H1 (cell line): Measurements from ENCODE around the gene HRNR. TPM values are rescaled to one million over a fixed set of nuclear protein-coding genes. Genes with fewer than 3 reads are reported as not detected.

Experiments used
- CTCF ChIA-PET: fragments of 300-600 bp; sonication (Branson Sonifier 250); formaldehyde crosslinking; loops from one replicate; lab custom pipeline; 2021; ENCODE audit not compliant: partially characterized antibody; lab: Charles Lee
- POLR2A ChIA-PET: fragments of 300-600 bp; sonication (Branson Sonifier 250); formaldehyde crosslinking; loops from one replicate; lab custom pipeline; 2021; ENCODE audit warnings: inconsistent platforms; ENCODE audit not compliant: partially characterized antibody; lab: Charles Lee
- DNase-seq, 2 experiments: peaks; one replicate each; pipeline versions ENCODE4 v3.0.0 to v3.0.0-alpha.2; 2010 to 2022; ENCODE audit warnings: low spot score in 2 of 2, low read depth in 1 of 2, mixed read lengths in 1 of 2
- FAIRE-seq: peaks from 2 replicates; lab custom pipeline; 2011; peaks lifted over from hg19 to GRCh38; lab: Jason Lieb, UNC
- H2AFZ ChIP-seq: 2 replicates; pipeline ENCODE4 v1.8.1; 2012; ENCODE audit warnings: low read length, inconsistent platforms
- H2AK5ac ChIP-seq: 2 replicates; pipeline ENCODE4 v1.6.1; 2013; ENCODE audit warnings: low read depth, low read length
- H2BK120ac ChIP-seq: replicated peaks from 2 replicates; pipeline ENCODE3; 2013; ENCODE audit warnings: low read depth, low read length, inconsistent platforms
- H2BK12ac ChIP-seq: 2 replicates; pipeline ENCODE4 v1.6.1; 2013; ENCODE audit warnings: low read depth, low read length
- H2BK15ac ChIP-seq: 2 replicates; pipeline ENCODE4 v1.6.1; 2013; ENCODE audit warnings: low read length
- H2BK20ac ChIP-seq: 2 replicates; pipeline ENCODE4 v1.6.1; 2013; ENCODE audit warnings: low read length
- H2BK5ac ChIP-seq: 2 replicates; pipeline ENCODE4 v1.6.1; 2013; ENCODE audit warnings: low read depth, low read length
- H3K14ac ChIP-seq: 2 replicates; pipeline ENCODE4 v1.6.1; 2013; ENCODE audit warnings: inconsistent platforms; ENCODE audit not compliant: insufficient read length
- H3K18ac ChIP-seq: 2 replicates; pipeline ENCODE4 v1.6.1; 2013; ENCODE audit warnings: low read length; ENCODE audit errors: extremely low read depth
- H3K23ac ChIP-seq: 2 replicates; pipeline ENCODE4 v1.6.1; 2013; ENCODE audit warnings: inconsistent platforms; ENCODE audit not compliant: insufficient read length
- H3K23me2 ChIP-seq: 2 replicates; pipeline ENCODE4 v1.6.1; 2013; ENCODE audit warnings: low read depth, low read length
- H3K27ac ChIP-seq: 2 replicates; pipeline ENCODE4 v1.6.1; 2011; ENCODE audit warnings: low read depth, low read length, inconsistent platforms
- H3K27me3 ChIP-seq, 4 experiments: replicated peaks in 1 of 4; 1 replicate in 1 of 4; 2 replicates in 3 of 4; pipeline versions ENCODE4 v1.6.1 to v1.8.1; 2011 to 2013; ENCODE audit warnings: low read length in 3 of 4, mild to moderate bottlenecking in 3 of 4, inconsistent platforms in 2 of 4, mixed read lengths in 2 of 4, moderate library complexity in 1 of 4; ENCODE audit not compliant: control insufficient read depth in 3 of 4, insufficient read depth in 3 of 4; ENCODE audit errors: extremely low read depth in 1 of 4
- H3K36me3 ChIP-seq, 4 experiments: 2 replicates each; pipeline versions ENCODE4 v1.6.1 to v1.8.1; 2011 to 2013; ENCODE audit warnings: mild to moderate bottlenecking in 4 of 4, low read length in 3 of 4, moderate library complexity in 2 of 4, control low read depth in 1 of 4, inconsistent platforms in 1 of 4; ENCODE audit not compliant: insufficient read depth in 4 of 4, control insufficient read depth in 2 of 4
- H3K4ac ChIP-seq: replicated peaks from 2 replicates; pipeline ENCODE3; 2013; ENCODE audit warnings: low read length, low read depth, mixed read lengths, inconsistent platforms; ENCODE audit not compliant: insufficient read length
- H3K4me1 ChIP-seq, 4 experiments: replicated peaks in 1 of 4; 1 replicate in 1 of 4; 2 replicates in 3 of 4; pipeline versions ENCODE4 v1.6.1 to v1.8.1; 2011 to 2013; ENCODE audit warnings: low read length in 3 of 4, inconsistent platforms in 2 of 4, mixed read lengths in 1 of 4; ENCODE audit not compliant: insufficient read depth in 4 of 4, control insufficient read depth in 3 of 4
- H3K4me2 ChIP-seq, 2 experiments: 2 replicates each; pipeline versions ENCODE4 v1.6.1 to v1.8.1; 2011 to 2013; ENCODE audit warnings: low read depth in 2 of 2, low read length in 2 of 2, control low read depth in 1 of 2, inconsistent platforms in 1 of 2, mild to moderate bottlenecking in 1 of 2; ENCODE audit not compliant: insufficient read depth in 1 of 2
- H3K4me3 ChIP-seq, 4 experiments: fragments of 200-600, 300-600 bp in 1 of 4; sonication (generic), shearing (Covaris generic), sonication (Bioruptor Twin) in 1 of 4; 2 replicates each; pipeline versions ENCODE4 v1.5.1 to v1.8.1; 2011 to 2016; ENCODE audit warnings: low read length in 4 of 4, low read depth in 3 of 4, control low read depth in 2 of 4, inconsistent platforms in 2 of 4, mild to moderate bottlenecking in 2 of 4, mixed read lengths in 1 of 4, moderate library complexity in 1 of 4; ENCODE audit not compliant: insufficient read depth in 2 of 4; ENCODE audit errors: extremely low read depth in 1 of 4
- H3K56ac ChIP-seq: replicated peaks from 2 replicates; pipeline ENCODE3; 2013; ENCODE audit warnings: low read depth, mild to moderate bottlenecking, mixed read lengths, low read length, inconsistent platforms; ENCODE audit not compliant: insufficient read length
- H3K79me1 ChIP-seq: 2 replicates; pipeline ENCODE4 v1.6.1; 2013; ENCODE audit warnings: low read depth, low read length, control low read depth
- H3K79me2 ChIP-seq, 2 experiments: 2 replicates each; pipeline versions ENCODE4 v1.6.1 to v1.8.1; 2012 to 2013; ENCODE audit warnings: low read length in 2 of 2, mild to moderate bottlenecking in 2 of 2, inconsistent platforms in 1 of 2; ENCODE audit not compliant: insufficient read depth in 2 of 2, control insufficient read depth in 1 of 2
- H3K9ac ChIP-seq, 4 experiments: replicated peaks in 1 of 4; 1 replicate in 1 of 4; 2 replicates in 3 of 4; pipeline versions ENCODE4 v1.6.1 to v1.8.1; 2011 to 2013; ENCODE audit warnings: low read depth in 3 of 4, low read length in 3 of 4, control low read depth in 2 of 4, mild to moderate bottlenecking in 2 of 4, moderate library complexity in 2 of 4, inconsistent platforms in 1 of 4; ENCODE audit errors: extremely low read depth in 1 of 4
- H3K9me3 ChIP-seq, 2 experiments: 2 replicates each; pipeline versions ENCODE4 v1.6.1 to v1.8.1; 2012 to 2013; ENCODE audit warnings: mild to moderate bottlenecking in 2 of 2, moderate library complexity in 2 of 2, control low read depth in 1 of 2, inconsistent platforms in 1 of 2, low read depth in 1 of 2, low read length in 1 of 2, mixed read lengths in 1 of 2; ENCODE audit not compliant: insufficient read depth in 2 of 2
- H4K20me1 ChIP-seq, 2 experiments: replicated peaks in 1 of 2; 2 replicates each; pipeline versions ENCODE3 to v1.8.1; 2011 to 2013; ENCODE audit warnings: inconsistent platforms in 2 of 2, low read length in 2 of 2, mild to moderate bottlenecking in 1 of 2; ENCODE audit not compliant: insufficient read depth in 2 of 2, control insufficient read depth in 1 of 2
- H4K5ac ChIP-seq: 2 replicates; pipeline ENCODE4 v1.6.1; 2013; ENCODE audit warnings: low read length, low read depth, mixed read lengths, inconsistent platforms; ENCODE audit not compliant: insufficient read length
- H4K8ac ChIP-seq: 2 replicates; pipeline ENCODE4 v1.8.0; 2013; ENCODE audit warnings: mild to moderate bottlenecking, moderate library complexity, low read length, inconsistent platforms; ENCODE audit not compliant: insufficient read depth; ENCODE audit errors: extremely low read depth
- H4K91ac ChIP-seq: replicated peaks from 2 replicates; pipeline ENCODE3; 2013; ENCODE audit warnings: low read length, mixed read lengths, inconsistent platforms; ENCODE audit not compliant: insufficient read length
- ATF3 ChIP-seq: IDR thresholded peaks from 2 replicates; pipeline ENCODE4 v1.6.1; 2011; ENCODE audit warnings: low read depth, mild to moderate bottlenecking, low read length; ENCODE audit not compliant: insufficient read depth
- BRCA1 ChIP-seq: IDR thresholded peaks from 2 replicates; pipeline ENCODE4 v1.6.1; 2012; ENCODE audit warnings: low read depth, low read length, improper control_type of control experiment
- EGR1 ChIP-seq: IDR thresholded peaks from 2 replicates; pipeline ENCODE4 v1.6.1; 2011; ENCODE audit warnings: low read depth, low read length, borderline replicate concordance
- EP300 ChIP-seq, 2 experiments: IDR thresholded peaks; 1 replicate in 1 of 2; 2 replicates in 1 of 2; pipeline ENCODE4 v1.6.1; 2011 to 2012; ENCODE audit warnings: low read depth in 2 of 2, low read length in 2 of 2, mild to moderate bottlenecking in 2 of 2, borderline replicate concordance in 1 of 2, inconsistent platforms in 1 of 2, moderate library complexity in 1 of 2
- FOSL1 ChIP-seq: IDR thresholded peaks from 2 replicates; pipeline ENCODE4 v1.6.1; 2011; ENCODE audit warnings: mild to moderate bottlenecking, low read depth, low read length, moderate library complexity; ENCODE audit not compliant: insufficient read depth
- GABPA ChIP-seq: IDR thresholded peaks from 2 replicates; pipeline ENCODE4 v1.6.1; 2011; ENCODE audit warnings: mild to moderate bottlenecking, low read length, moderate library complexity, borderline replicate concordance; ENCODE audit not compliant: insufficient read depth
- HDAC2 ChIP-seq, 2 experiments: fragments of 300-600 bp in 1 of 2; sonication (generic) in 1 of 2; IDR thresholded peaks; 2 replicates each; pipeline ENCODE4 v1.6.1; 2011 to 2012; ENCODE audit warnings: low read depth in 2 of 2, low read length in 2 of 2, mild to moderate bottlenecking in 2 of 2, moderate library complexity in 2 of 2, borderline replicate concordance in 1 of 2, inconsistent platforms in 1 of 2
- KDM5A ChIP-seq: fragments of 200-600 bp; IDR thresholded peaks from 2 replicates; pipeline ENCODE4 v1.7.1; 2012; ENCODE audit warnings: mild to moderate bottlenecking, low read length, inconsistent platforms, mixed read lengths
- SP2 ChIP-seq: IDR thresholded peaks from 2 replicates; pipeline ENCODE4 v1.6.1; 2012; ENCODE audit warnings: mild to moderate bottlenecking, low read length, inconsistent platforms
- SP4 ChIP-seq: IDR thresholded peaks from 2 replicates; pipeline ENCODE4 v1.6.1; 2012; ENCODE audit warnings: low read length, inconsistent platforms
- TAF1 ChIP-seq: IDR thresholded peaks from 2 replicates; pipeline ENCODE4 v1.6.1; 2011; ENCODE audit warnings: mild to moderate bottlenecking, low read depth, low read length
- ZNF274 ChIP-seq: IDR thresholded peaks from 2 replicates; pipeline ENCODE4 v1.7.0; 2012; ENCODE audit warnings: low read length, borderline replicate concordance; ENCODE audit errors: extremely low read depth
- WGBS, 2 experiments: shearing (Covaris generic) in 1 of 2; methylation state at CpG; one replicate each; pipeline versions ENCODE4 v1.1.6 to v1.1.7; 2013 to 2015; ENCODE audit warnings: low lambda C conversion rate in 2 of 2, mixed read lengths in 2 of 2, inconsistent platforms in 1 of 2, low coverage in 1 of 2, missing lambda C conversion rate in 1 of 2; ENCODE audit not compliant: insufficient replicate concordance in 2 of 2, insufficient coverage in 1 of 2, insufficient read length in 1 of 2; ENCODE audit errors: extremely low coverage in 1 of 2, missing lambda C conversion rate in 1 of 2; 5-methylcytosine and 5-hydroxymethylcytosine counted together
- long read RNA-seq, 2 experiments: library from RNA in 1 of 2; library from capped mRNA in 1 of 2; stranded (forward); transcript quantifications; one replicate each; pipeline ENCODE4 v2.0.0, GENCODE V29; 2021; ENCODE audit warnings: inconsistent platforms in 1 of 2
- polyA minus RNA-seq, 3 experiments: library from RNA; depleted of rRNA, polyadenylated mRNA; stranded (reverse); fragments of >200 nt; gene quantifications; 1 replicate in 2 of 3; 2 replicates in 1 of 3; pipeline ENCODE4 v1.2.3, GENCODE V29; 2011
- polyA plus RNA-seq, 7 experiments: library from polyadenylated mRNA; depleted of rRNA in 3 of 7; stranded (reverse) in 5 of 7; unstranded in 2 of 7; fragments of >200 nt in 5 of 7; fragments of 200-250 nt in 2 of 7; gene quantifications; 1 replicate in 5 of 7; 2 replicates in 1 of 7; 4 replicates in 1 of 7; pipeline versions ENCODE4 v1.2.1 to v1.2.3, GENCODE V29; 2011 to 2013; ENCODE audit warnings: missing spikeins in 2 of 7, mixed read lengths in 2 of 7
- total RNA-seq: library from RNA; stranded (reverse); fragmentation: NEBNext Ultra II Directional; extraction: Animal tissue kit (Norgen Biotek cat#: 25700); gene quantifications from 2 replicates; pipeline ENCODE4 v1.2.1, GENCODE V29; 2021

HRNR gene
- total RNA-seq (not detected in 2 replicates), polyA plus RNA-seq (2011; rRNA removed) (not detected in 2 replicates), polyA minus RNA-seq (2011; rRNA and poly(A)+ RNA removed) (0.03 TPM in 1 of 2 replicates, not detected in the other)
- not detected for polyA plus RNA-seq (2011; cell fraction: cytosol; rRNA removed)
- polyA plus RNA-seq (2011; cell fraction: nucleus; rRNA removed): not detected
- polyA plus RNA-seq (2012, experiment 1 of 2): not detected in 4 replicates
- polyA plus RNA-seq (2012, experiment 2 of 2): not detected
- not detected for polyA plus RNA-seq (2013, experiment 1 of 2)
- not detected for polyA plus RNA-seq (2013, experiment 2 of 2)
- polyA minus RNA-seq (2011; cell fraction: cytosol; rRNA and poly(A)+ RNA removed): not detected
- not detected for polyA minus RNA-seq (2011; cell fraction: nucleus; rRNA and poly(A)+ RNA removed)
- long read RNA-seq, experiment 1: 0 reads
- long read RNA-seq, experiment 2: 0 reads

- no peaks in the 10 kb centered on the region for H3K79me2 ChIP-seq
- no peak within 1 kb of the TSS for H3K23ac ChIP-seq
- H2BK120ac ChIP-seq: no peak within 1 kb of the TSS
- H4K20me1 ChIP-seq: no peaks in the 10 kb centered on the region
- no peak within 1 kb of the TSS for H3K27ac ChIP-seq
- H3K4me2 ChIP-seq: no peak within 1 kb of the TSS
- H3K79me1 ChIP-seq: no peaks in the 10 kb centered on the region
- no peak within 1 kb of the TSS for H3K14ac ChIP-seq
- no peak within 1 kb of the TSS for H2BK5ac ChIP-seq
- H3K4me3 ChIP-seq: no peak within 1 kb of the TSS
- H3K4ac ChIP-seq: no peak within 1 kb of the TSS
- FAIRE-seq: no peak
- no peaks in the 10 kb centered on the region for H3K4me1 ChIP-seq
- CTCF ChIA-PET: no interaction called here
- H2AFZ ChIP-seq: no peak within 1 kb of the TSS
- no peak within 1 kb of the TSS for H3K9ac ChIP-seq
- no peak within 1 kb of the TSS for H2BK20ac ChIP-seq
- H3K9me3 ChIP-seq: peaks cover 73 to 86% of the 10 kb centered on the region in 2 experiments
- no peaks in the 10 kb centered on the region for H3K23me2 ChIP-seq
- no peaks in the 10 kb centered on the region; a peak in 1 of 8 replicates for H3K36me3 ChIP-seq
- no peak within 1 kb of the TSS for H3K18ac ChIP-seq
- DNase-seq: no peak
- WGBS, 2 experiments: 53% methylated on average over 2 of the region's 2 CpGs; no CpG with 5 or more reads in 1 of the 2 experiments
- H4K8ac ChIP-seq: no peak within 1 kb of the TSS
- no peaks in the 10 kb centered on the region for H3K27me3 ChIP-seq
- H4K91ac ChIP-seq: no peak within 1 kb of the TSS
- POLR2A ChIA-PET: no interaction called here
- no peak within 1 kb of the TSS for H3K56ac ChIP-seq
- no peak within 1 kb of the TSS for H2BK15ac ChIP-seq
- no peak within 1 kb of the TSS for H2AK5ac ChIP-seq
- H4K5ac ChIP-seq: no peak within 1 kb of the TSS
- no peak within 1 kb of the TSS for H2BK12ac ChIP-seq
- TF ChIP-seq EGR1: no peak
- TF ChIP-seq HDAC2 (IDR thresholded peaks at IDR 0.05; ENCODE audit: borderline replicate concordance in 1 of 2, low read depth in 2 of 2, low read length in 2 of 2): no peak
- TF ChIP-seq FOSL1: no peak
- no peak for TF ChIP-seq ATF3
- TF ChIP-seq TAF1: no peak
- no peak for TF ChIP-seq GABPA
- no peak for TF ChIP-seq ZNF274
- TF ChIP-seq BRCA1: no peak
- no peak for TF ChIP-seq SP2
- TF ChIP-seq SP4: no peak
- TF ChIP-seq KDM5A: no peak
- TF ChIP-seq EP300 (IDR thresholded peaks at IDR 0.05; ENCODE audit: borderline replicate concordance in 1 of 2, low read depth in 2 of 2, low read length in 2 of 2): no peak
These were observed at the start of gene HRNR for GRCh38 chr1:152224093-152224492. HRNR (minus strand) TSS chr1:152224193; CDS start chr1:152223253, 940 bp downstream.
